ENCODE results near the gene MAP2K6. TPM values are rescaled to one million over a fixed set of nuclear protein-coding genes. Genes with fewer than 3 reads are reported as not detected.

The MAP2K6 gene
- total and polyA plus RNA-seq, 2 donors (not counting 3 experiments of a cell fraction or from before 2014, with no cell fraction given) = 5.9 to 13.9 TPM

GRCh38 chr17:69523244-69523861 lies 108.9 kb downstream of the MAP2K6 start:
- FAIRE-seq = peak; percentile 80
- no TSS peak for BruUV-seq (replicated peaks)
- H2AFZ ChIP-seq (ENCODE audit: low read depth, low read length) = peak overlapping the region; percentile 96
- ChIA-PET POLR2A (no interaction called here), CTCF (interaction anchor here (0.6 to 9.3 kb wide), 50 partner anchors 9 to 1106 kb away, joined by 3 to 190 read pairs (median 5); partner anchors contain the start of genes ABCA5 and MAP2K6)
- peak overlapping the region; percentile 39 for H3K4me2 ChIP-seq (ENCODE audit: insufficient read depth, low read length)
- no peaks in the 10 kb centered on the region for H3K27me3 ChIP-seq (ENCODE audit: control insufficient read depth in 2 of 2, insufficient read depth in 2 of 2, low read length in 2 of 2)
- TF ChIP-seq EZH2 (IDR thresholded peaks at IDR 0.05; ENCODE audit: borderline replicate concordance, low read depth, low read length, severe bottlenecking) = no peak
- peak; percentile 68 to 74 for TF ChIP-seq CTCF (IDR thresholded peaks at IDR 0.05; ENCODE audit: extremely low read depth in 1 of 2, insufficient read depth in 1 of 2, low read depth in 1 of 2, low read length in 2 of 2)
- H3K4me1 ChIP-seq (ENCODE audit: control insufficient read depth, extremely low read depth, insufficient read depth, low read length) = peaks cover 14% of the 10 kb centered on the region
- intact Hi-C loops (cut with micrococcal nuclease) (loop anchor here (1.0 to 2.0 kb wide), 7 partner anchors 57 to 751 kb away; partner anchors contain the start of gene ABCA5), dilution Hi-C loops (cut with MboI; ENCODE audit: extremely low pct_ligation_motif_present, low sequenced_read_pairs) (no loop called here)
- no peaks in the 10 kb centered on the region for H4K20me1 ChIP-seq (replicated peaks; ENCODE audit: control insufficient read depth, extremely low read depth, insufficient read depth, low read length)
- no peaks in the 10 kb centered on the region for H3K9me3 ChIP-seq (replicated peaks; ENCODE audit: control insufficient read depth, insufficient read depth, low read length)
- H3K36me3 ChIP-seq (ENCODE audit: control insufficient read depth in 2 of 2, extremely low read depth in 1 of 2, insufficient read depth in 2 of 2, low read length in 2 of 2) = no peaks in the 10 kb centered on the region
- no peaks in the 10 kb centered on the region for H3K9me1 ChIP-seq (replicated peaks; ENCODE audit: control insufficient read depth, extremely low read depth, insufficient read depth, low read length)
- H3K79me2 ChIP-seq (ENCODE audit: control insufficient read depth, insufficient read depth, low read length) = no peaks in the 10 kb centered on the region
- no peak overlapping the region for H3K27ac ChIP-seq (ENCODE audit: insufficient read depth, low read depth, low read length)
- H3K4me3 ChIP-seq (replicated peaks in 1 of 3; ENCODE audit: insufficient read depth in 1 of 3, low read depth in 1 of 3, low read length in 3 of 3) = no peak overlapping the region
- no peak overlapping the region for H3K9ac ChIP-seq (replicated peaks; ENCODE audit: extremely low read depth, insufficient read depth, low read length)
- DNase-seq (ENCODE audit: low read depth, low spot score) = peak; percentile 76

- BruUV-seq (replicated peaks) = no TSS peak
These were observed 110.4 kb downstream of the MAP2K6 start for GRCh38 chr17:69524854-69525253.

More at GRCh38 chr17:69524854-69525253, 110.4 kb downstream of the MAP2K6 start:
- TF ChIP-seq GATA2 (IDR thresholded peaks at IDR 0.05; ENCODE audit: insufficient read depth, insufficient read length, low read depth, low read length) (no peak), CTCF (IDR thresholded peaks at IDR 0.05; ENCODE audit: extremely low read depth in 1 of 2, insufficient read depth in 1 of 2, low read depth in 1 of 2, low read length in 2 of 2) (peak in 1 of 2 donors; percentile 7), MAX (IDR thresholded peaks at IDR 0.05; ENCODE audit: insufficient read depth, insufficient read length) (no peak)
- H3K9me3 ChIP-seq (replicated peaks; ENCODE audit: control insufficient read depth, insufficient read depth, low read length) = no peaks in the 10 kb centered on the region
- ChIA-PET POLR2A (no interaction called here), CTCF (interaction anchor here (0.8 to 9.3 kb wide), 25 partner anchors 14 to 1104 kb away, joined by 3 to 190 read pairs (median 10); partner anchors contain the start of genes ABCA5 and MAP2K6)
- no peak overlapping the region for H2AFZ ChIP-seq (ENCODE audit: low read depth, low read length)
- no peaks in the 10 kb centered on the region for H3K36me3 ChIP-seq (ENCODE audit: control insufficient read depth in 2 of 2, extremely low read depth in 1 of 2, insufficient read depth in 2 of 2, low read length in 2 of 2)
- dilution Hi-C loops (cut with MboI; ENCODE audit: extremely low pct_ligation_motif_present, low sequenced_read_pairs) (no loop called here), intact Hi-C loops (cut with micrococcal nuclease) (loop anchor here (5.0 kb wide), 1 partner anchor 1027 kb away; no protein-coding TSS in a partner anchor)
- no peaks in the 10 kb centered on the region for H3K27me3 ChIP-seq (ENCODE audit: control insufficient read depth in 2 of 2, insufficient read depth in 2 of 2, low read length in 2 of 2)
- peaks cover 2% of the 10 kb centered on the region for H3K4me1 ChIP-seq (ENCODE audit: control insufficient read depth, extremely low read depth, insufficient read depth, low read length)
- no peaks in the 10 kb centered on the region for H4K20me1 ChIP-seq (replicated peaks; ENCODE audit: control insufficient read depth, extremely low read depth, insufficient read depth, low read length)
- FAIRE-seq = no peak
- H3K9ac ChIP-seq (replicated peaks; ENCODE audit: extremely low read depth, insufficient read depth, low read length) = no peak overlapping the region
- no peaks in the 10 kb centered on the region for H3K79me2 ChIP-seq (ENCODE audit: control insufficient read depth, insufficient read depth, low read length)
- no peak overlapping the region for H3K4me3 ChIP-seq (replicated peaks in 1 of 3; ENCODE audit: insufficient read depth in 1 of 3, low read depth in 1 of 3, low read length in 3 of 3)
- no peaks in the 10 kb centered on the region for H3K9me1 ChIP-seq (replicated peaks; ENCODE audit: control insufficient read depth, extremely low read depth, insufficient read depth, low read length)
- no peak for DNase-seq (ENCODE audit: low read depth, low spot score)
- no peak overlapping the region for H3K27ac ChIP-seq (ENCODE audit: insufficient read depth, low read depth, low read length)
- H3K4me2 ChIP-seq (ENCODE audit: insufficient read depth, low read length) = no peak overlapping the region

All from endothelial cell of umbilical vein (primary cell).